ENCODE data around the gene WDR43.

The WDR43 gene

GRCh38 chr2:28895189-28895893, 874 bp downstream of the WDR43 start:
- no peaks in the 10 kb centered on the region for H3K9me3 ChIP-seq (ENCODE audit: control insufficient read depth in 1 of 2, low read length in 2 of 2)
- peak overlapping the region; percentile 70 to 81 for H3K9ac ChIP-seq (ENCODE audit: low read depth in 1 of 2, low read length in 2 of 2)
- no peaks in the 10 kb centered on the region for H3K27me3 ChIP-seq (ENCODE audit: control insufficient read depth in 1 of 2, insufficient read depth in 2 of 2, low read length in 2 of 2)
- no peaks in the 10 kb centered on the region for H3K36me3 ChIP-seq (ENCODE audit: control insufficient read depth in 1 of 2, insufficient read depth in 2 of 2, low read length in 2 of 2)
- no peak overlapping the region for H3K27ac ChIP-seq (ENCODE audit: low read depth, low read length)
- peak overlapping the region; percentile 83 to 99 for H3K4me3 ChIP-seq (ENCODE audit: low read depth in 1 of 2, low read length in 2 of 2)
- H3K4me1 ChIP-seq (ENCODE audit: control insufficient read depth in 1 of 2, insufficient read depth in 2 of 2, low read length in 2 of 2), result peaks cover 22 to 27% of the 10 kb centered on the region in 2 donors

- H3K4me1 ChIP-seq (ENCODE audit: control insufficient read depth in 1 of 2, insufficient read depth in 2 of 2, low read length in 2 of 2), result peaks cover 22 to 36% of the 10 kb centered on the region in 2 donors
- no peaks in the 10 kb centered on the region for H3K36me3 ChIP-seq (ENCODE audit: control insufficient read depth in 1 of 2, insufficient read depth in 2 of 2, low read length in 2 of 2)
- H3K27me3 ChIP-seq (ENCODE audit: control insufficient read depth in 1 of 2, insufficient read depth in 2 of 2, low read length in 2 of 2), result no peaks in the 10 kb centered on the region
- peak overlapping the region; percentile 83 to 99 for H3K4me3 ChIP-seq (ENCODE audit: low read depth in 1 of 2, low read length in 2 of 2)
- no peaks in the 10 kb centered on the region for H3K9me3 ChIP-seq (ENCODE audit: control insufficient read depth in 1 of 2, low read length in 2 of 2)
- H3K27ac ChIP-seq (ENCODE audit: low read depth, low read length), result no peak overlapping the region
- no peak overlapping the region for H3K9ac ChIP-seq (ENCODE audit: low read depth in 1 of 2, low read length in 2 of 2)
These were observed 2.4 kb downstream of the WDR43 start for GRCh38 chr2:28896906-28897305.

DNA sequence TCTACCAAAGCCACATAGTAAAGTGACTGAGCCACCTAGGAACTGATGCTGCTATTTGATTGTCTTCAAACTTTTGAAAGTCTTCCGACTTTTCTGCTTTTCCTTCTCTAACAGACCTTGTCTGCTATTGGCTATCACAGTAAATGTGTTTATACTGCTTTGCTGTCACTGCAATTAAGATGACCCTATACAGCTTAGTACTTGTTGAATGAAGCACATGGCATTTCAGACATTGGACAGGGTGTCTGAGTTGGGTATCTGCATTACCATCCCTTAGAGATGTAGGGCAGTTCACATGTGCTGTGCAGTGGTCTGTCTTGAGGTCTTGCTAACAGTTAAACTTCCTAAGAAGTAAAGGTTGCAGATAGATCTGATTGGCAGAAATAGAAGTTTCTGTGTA, 3.6 kb downstream of the WDR43 start:
- Histone ChIP-seq H3K4me1 (ENCODE audit: control insufficient read depth in 1 of 2, insufficient read depth in 2 of 2, low read length in 2 of 2) (peaks cover 22 to 36% of the 10 kb centered on the region in 2 donors), H3K9me3 (ENCODE audit: control insufficient read depth in 1 of 2, low read length in 2 of 2) (no peaks in the 10 kb centered on the region), H3K27ac (ENCODE audit: low read depth, low read length) (no peak overlapping the region), H3K4me3 (ENCODE audit: low read depth in 1 of 2, low read length in 2 of 2) (no peak overlapping the region), H3K27me3 (ENCODE audit: control insufficient read depth in 1 of 2, insufficient read depth in 2 of 2, low read length in 2 of 2) (no peaks in the 10 kb centered on the region), H3K36me3 (ENCODE audit: control insufficient read depth in 1 of 2, insufficient read depth in 2 of 2, low read length in 2 of 2) (peaks cover 0 to 7% of the 10 kb centered on the region in 2 donors), H3K9ac (ENCODE audit: low read depth in 1 of 2, low read length in 2 of 2) (no peak overlapping the region)

- Histone ChIP-seq H3K27ac (ENCODE audit: low read depth, low read length) (no peak overlapping the region), H3K36me3 (ENCODE audit: control insufficient read depth in 1 of 2, insufficient read depth in 2 of 2, low read length in 2 of 2) (peaks cover under 1 to 21% of the 10 kb centered on the region in 2 donors), H3K27me3 (ENCODE audit: control insufficient read depth in 1 of 2, insufficient read depth in 2 of 2, low read length in 2 of 2) (no peaks in the 10 kb centered on the region), H3K4me1 (ENCODE audit: control insufficient read depth in 1 of 2, insufficient read depth in 2 of 2, low read length in 2 of 2) (peaks cover 14 to 29% of the 10 kb centered on the region in 2 donors), H3K9me3 (ENCODE audit: control insufficient read depth in 1 of 2, low read length in 2 of 2) (no peaks in the 10 kb centered on the region), H3K9ac (ENCODE audit: low read depth in 1 of 2, low read length in 2 of 2) (no peak overlapping the region), H3K4me3 (ENCODE audit: low read depth in 1 of 2, low read length in 2 of 2) (no peak overlapping the region)
These were observed 6.7 kb downstream of the WDR43 start for GRCh38 chr2:28901202-28901601.

GRCh38 chr2:28901841-28902240, 7.4 kb downstream of the WDR43 start:
- Histone ChIP-seq H3K9ac (ENCODE audit: low read depth in 1 of 2, low read length in 2 of 2) (no peak overlapping the region), H3K9me3 (ENCODE audit: control insufficient read depth in 1 of 2, low read length in 2 of 2) (no peaks in the 10 kb centered on the region), H3K27ac (ENCODE audit: low read depth, low read length) (no peak overlapping the region), H3K27me3 (ENCODE audit: control insufficient read depth in 1 of 2, insufficient read depth in 2 of 2, low read length in 2 of 2) (no peaks in the 10 kb centered on the region), H3K4me3 (ENCODE audit: low read depth in 1 of 2, low read length in 2 of 2) (no peak overlapping the region), H3K4me1 (ENCODE audit: control insufficient read depth in 1 of 2, insufficient read depth in 2 of 2, low read length in 2 of 2) (peaks cover 9 to 22% of the 10 kb centered on the region in 2 donors), H3K36me3 (ENCODE audit: control insufficient read depth in 1 of 2, insufficient read depth in 2 of 2, low read length in 2 of 2) (peaks cover 7 to 28% of the 10 kb centered on the region in 2 donors)

- H3K9ac ChIP-seq (ENCODE audit: low read depth in 1 of 2, low read length in 2 of 2), result no peak overlapping the region
- H3K9me3 ChIP-seq (ENCODE audit: control insufficient read depth in 1 of 2, low read length in 2 of 2), result no peaks in the 10 kb centered on the region
- no peaks in the 10 kb centered on the region for H3K27me3 ChIP-seq (ENCODE audit: control insufficient read depth in 1 of 2, insufficient read depth in 2 of 2, low read length in 2 of 2)
- peaks cover 8 to 15% of the 10 kb centered on the region in 2 donors for H3K4me1 ChIP-seq (ENCODE audit: control insufficient read depth in 1 of 2, insufficient read depth in 2 of 2, low read length in 2 of 2)
- H3K36me3 ChIP-seq (ENCODE audit: control insufficient read depth in 1 of 2, insufficient read depth in 2 of 2, low read length in 2 of 2), result peaks cover 11 to 34% of the 10 kb centered on the region in 2 donors
- H3K27ac ChIP-seq (ENCODE audit: low read depth, low read length), result no peak overlapping the region
- no peak overlapping the region for H3K4me3 ChIP-seq (ENCODE audit: low read depth in 1 of 2, low read length in 2 of 2)
These were observed 8.1 kb downstream of the WDR43 start for GRCh38 chr2:28902584-28902983.

DNA sequence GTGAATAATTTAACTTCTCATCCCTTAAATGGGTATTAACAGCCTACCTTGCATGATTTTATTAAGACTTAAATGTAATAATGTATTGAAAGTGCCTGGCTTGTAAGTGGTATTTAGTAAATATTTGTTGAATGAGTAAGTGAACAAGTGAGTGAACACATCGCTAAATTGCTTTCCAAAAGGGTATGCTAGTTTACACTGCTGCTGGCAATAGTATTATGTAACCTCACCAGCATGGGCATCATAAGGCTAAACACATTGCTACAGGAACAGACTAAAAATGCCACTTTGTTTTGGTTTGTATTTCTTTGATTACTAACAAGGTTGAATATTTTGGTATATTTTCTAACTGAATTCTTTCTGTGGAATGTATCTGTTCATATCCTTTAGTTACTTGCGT, 9.8 kb downstream of the WDR43 start:
- Histone ChIP-seq H3K4me3 (ENCODE audit: low read depth in 1 of 2, low read length in 2 of 2) (no peak overlapping the region), H3K9ac (ENCODE audit: low read depth in 1 of 2, low read length in 2 of 2) (no peak overlapping the region), H3K4me1 (ENCODE audit: control insufficient read depth in 1 of 2, insufficient read depth in 2 of 2, low read length in 2 of 2) (peaks cover 0 to 8% of the 10 kb centered on the region in 2 donors), H3K9me3 (ENCODE audit: control insufficient read depth in 1 of 2, low read length in 2 of 2) (no peaks in the 10 kb centered on the region), H3K36me3 (ENCODE audit: control insufficient read depth in 1 of 2, insufficient read depth in 2 of 2, low read length in 2 of 2) (peaks cover 17 to 50% of the 10 kb centered on the region in 2 donors), H3K27me3 (ENCODE audit: control insufficient read depth in 1 of 2, insufficient read depth in 2 of 2, low read length in 2 of 2) (no peaks in the 10 kb centered on the region), H3K27ac (ENCODE audit: low read depth, low read length) (no peak overlapping the region)

DNA sequence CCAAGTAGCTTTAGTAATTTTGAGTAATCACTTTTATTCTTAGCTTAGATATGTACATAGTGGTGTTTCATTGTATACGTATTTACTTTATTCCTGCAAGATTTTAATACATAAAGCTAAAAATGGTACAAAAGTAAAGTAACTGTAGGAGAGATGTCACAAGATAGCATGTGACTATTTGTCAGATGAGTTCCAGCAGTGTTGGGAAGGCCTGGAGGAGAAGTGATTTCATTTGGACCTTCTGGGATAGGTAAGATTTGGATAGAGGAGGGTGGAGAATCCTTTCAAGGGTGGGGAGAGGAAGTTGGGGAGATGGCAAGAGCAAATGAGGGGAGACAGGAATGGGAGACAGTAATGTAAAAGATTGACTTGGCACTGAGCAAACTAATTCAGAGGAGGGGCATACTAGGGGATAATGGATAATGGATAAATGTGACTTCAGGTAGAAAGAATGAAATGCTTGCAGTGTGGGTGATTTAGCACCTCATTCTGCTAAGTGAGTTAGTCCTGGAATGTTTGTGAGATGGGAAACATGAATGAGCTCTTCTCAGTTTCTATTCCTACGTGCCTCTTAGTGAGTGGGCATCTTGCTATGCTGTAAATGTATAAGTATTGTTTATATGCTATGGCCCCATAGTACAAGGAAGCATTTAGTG, 10.5 kb downstream of the WDR43 start:
- H3K9me3 ChIP-seq (ENCODE audit: control insufficient read depth in 1 of 2, low read length in 2 of 2), result no peaks in the 10 kb centered on the region
- H3K36me3 ChIP-seq (ENCODE audit: control insufficient read depth in 1 of 2, insufficient read depth in 2 of 2, low read length in 2 of 2), result peaks cover 21 to 56% of the 10 kb centered on the region in 2 donors
- H3K4me3 ChIP-seq (ENCODE audit: low read depth in 1 of 2, low read length in 2 of 2), result no peak overlapping the region
- no peak overlapping the region for H3K27ac ChIP-seq (ENCODE audit: low read depth, low read length)
- H3K4me1 ChIP-seq (ENCODE audit: control insufficient read depth in 1 of 2, insufficient read depth in 2 of 2, low read length in 2 of 2), result peaks cover 0 to 8% of the 10 kb centered on the region in 2 donors
- H3K27me3 ChIP-seq (ENCODE audit: control insufficient read depth in 1 of 2, insufficient read depth in 2 of 2, low read length in 2 of 2), result no peaks in the 10 kb centered on the region
- H3K9ac ChIP-seq (ENCODE audit: low read depth in 1 of 2, low read length in 2 of 2), result no peak overlapping the region

GRCh38 chr2:28905533-28905932, 11.1 kb downstream of the WDR43 start:
- Histone ChIP-seq H3K4me3 (ENCODE audit: low read depth in 1 of 2, low read length in 2 of 2) (no peak overlapping the region), H3K36me3 (ENCODE audit: control insufficient read depth in 1 of 2, insufficient read depth in 2 of 2, low read length in 2 of 2) (peaks cover 24 to 61% of the 10 kb centered on the region in 2 donors), H3K27ac (ENCODE audit: low read depth, low read length) (no peak overlapping the region)

GRCh38 chr2:28906376-28906775, 11.9 kb downstream of the WDR43 start:
- H3K4me3 ChIP-seq (ENCODE audit: low read depth in 1 of 2, low read length in 2 of 2), result no peak overlapping the region
- H3K27ac ChIP-seq (ENCODE audit: low read depth, low read length), result no peak overlapping the region
- H3K9ac ChIP-seq (ENCODE audit: low read depth in 1 of 2, low read length in 2 of 2), result no peak overlapping the region
- H3K4me1 ChIP-seq (ENCODE audit: control insufficient read depth in 1 of 2, insufficient read depth in 2 of 2, low read length in 2 of 2), result no peaks in the 10 kb centered on the region
- H3K36me3 ChIP-seq (ENCODE audit: control insufficient read depth in 1 of 2, insufficient read depth in 2 of 2, low read length in 2 of 2), result peaks cover 24 to 67% of the 10 kb centered on the region in 2 donors
- no peaks in the 10 kb centered on the region for H3K9me3 ChIP-seq (ENCODE audit: control insufficient read depth in 1 of 2, low read length in 2 of 2)
- no peaks in the 10 kb centered on the region for H3K27me3 ChIP-seq (ENCODE audit: control insufficient read depth in 1 of 2, insufficient read depth in 2 of 2, low read length in 2 of 2)

More at GRCh38 chr2:28905533-28905932, 11.1 kb downstream of the WDR43 start:
- Histone ChIP-seq H3K9me3 (ENCODE audit: control insufficient read depth in 1 of 2, low read length in 2 of 2) (no peaks in the 10 kb centered on the region), H3K9ac (ENCODE audit: low read depth in 1 of 2, low read length in 2 of 2) (no peak overlapping the region), H3K27me3 (ENCODE audit: control insufficient read depth in 1 of 2, insufficient read depth in 2 of 2, low read length in 2 of 2) (no peaks in the 10 kb centered on the region), H3K4me1 (ENCODE audit: control insufficient read depth in 1 of 2, insufficient read depth in 2 of 2, low read length in 2 of 2) (peaks cover 0 to 7% of the 10 kb centered on the region in 2 donors)

All from duodenal mucosa (tissue), 2 donors.